Mammary epithelial cell (primary cell): Measurements from ENCODE around the gene TESMIN.

ENCODE experiments used
- CTCF ChIP-seq, 2 donors: IDR thresholded peaks in 1 of 2; conservative IDR thresholded peaks in 1 of 2; 2 replicates each; pipeline ENCODE4 v1.5.1; 2011 to 2012; ENCODE audit warnings: inconsistent platforms in 2 of 2, low read length in 2 of 2, mild to moderate bottlenecking in 2 of 2, control low read depth in 1 of 2, low read depth in 1 of 2; ENCODE audit not compliant: insufficient read depth in 1 of 2; ENCODE audit errors: extremely low read depth in 1 of 2
- EZH2 ChIP-seq: IDR thresholded peaks from 2 replicates; pipeline ENCODE4 v1.6.1; 2012; ENCODE audit warnings: low read length, inconsistent platforms, borderline replicate concordance

GRCh38 chr11:68682531-68682961 is 68.8 kb downstream of the TESMIN start:
- TF ChIP-seq CTCF (conservative IDR thresholded peaks at IDR 0.05 in 1 of 2, IDR thresholded peaks at IDR 0.05 in 1 of 2; ENCODE audit: extremely low read depth in 1 of 2, insufficient read depth in 1 of 2, low read depth in 1 of 2, low read length in 2 of 2): no peak
- no peak for TF ChIP-seq EZH2
